GM19023 (cell line): ENCODE results near the gene ZBTB48.

Experiments
- ATAC-seq: cut with Tn5 transposase; IDR thresholded peaks from one replicate; pipeline ENCODE4 v1.9.1; 2021; ENCODE audit warnings: mild to moderate bottlenecking, moderate library complexity; ENCODE audit not compliant: unreplicated experiment

The ZBTB48 gene

GRCh38 chr1:6603915-6604558, 24.2 kb downstream of the ZBTB48 start:
- no peak for ATAC-seq

GRCh38 chr1:6612641-6613360, 33.0 kb downstream of the ZBTB48 start:
- peak; percentile 38 for ATAC-seq

- ATAC-seq, result peak; percentile 84
Measured at GRCh38 chr1:6613361-6614018, 33.7 kb downstream of the ZBTB48 start, which contains the start of gene PHF13. Gene PHF13, plus strand, starts transcription at chr1:6613731. Its CDS starts 336 bp downstream, at chr1:6614067.

- no peak for ATAC-seq
Measured at GRCh38 chr1:6614019-6614928, 34.5 kb downstream of the ZBTB48 start.

GRCh38 chr1:6614929-6615785, 35.4 kb downstream of the ZBTB48 start:
- ATAC-seq, result no peak

- ATAC-seq, result no peak
Measured at GRCh38 chr1:6619045-6619444, 39.3 kb downstream of the ZBTB48 start.

GRCh38 chr1:6621429-6622391, 41.9 kb downstream of the ZBTB48 start:
- ATAC-seq, result no peak

- no peak for ATAC-seq
Measured at GRCh38 chr1:6622396-6623152, 42.8 kb downstream of the ZBTB48 start.

GRCh38 chr1:6623269-6623965, 43.6 kb downstream of the ZBTB48 start:
- ATAC-seq, result no peak

GRCh38 chr1:6624710-6625583, 45.2 kb downstream of the ZBTB48 start, which contains the start of gene THAP3:
Gene THAP3, plus strand, starts transcription at chr1:6624868. Its CDS starts 351 bp downstream, at chr1:6625219.
- peak; percentile 87 for ATAC-seq

GRCh38 chr1:6625584-6626149, 45.9 kb downstream of the ZBTB48 start:
- ATAC-seq, result no peak

GRCh38 chr1:6627031-6627430, 47.2 kb downstream of the ZBTB48 start:
- ATAC-seq, result no peak

GRCh38 chr1:6627841-6628545, 48.2 kb downstream of the ZBTB48 start:
- ATAC-seq, result no peak

GRCh38 chr1:6628971-6629479, 49.2 kb downstream of the ZBTB48 start:
- ATAC-seq, result no peak

- no peak for ATAC-seq
Measured at GRCh38 chr1:6630027-6630426, 50.2 kb downstream of the ZBTB48 start.
